Upper lobe of right lung (tissue), 1 donor: ENCODE measurements around the gene STON2. TPM values are rescaled to one million over a fixed set of nuclear protein-coding genes. Genes with fewer than 3 reads are reported as not detected.
"Not testable (repeated sequence)": the region's sequence is repeated elsewhere in the genome, so short reads cannot be mapped to it uniquely, and the experiment has no call there.

Experiments
- ATAC-seq: fragments of 200-7000 bp; cut with Tn5 transposase; one replicate; pipeline ENCODE4 v1.9.1; 2020; ENCODE audit warnings: mild to moderate bottlenecking, moderate library complexity
- DNase-seq: peaks from one replicate; pipeline ENCODE4 v3.0.0-alpha.2; 2020
- H3K27ac ChIP-seq: fragments of 200-600 bp; one replicate; pipeline ENCODE4 v1.8.0; 2022
- H3K27me3 ChIP-seq: fragments of 200-600 bp; one replicate; pipeline ENCODE4 v1.8.0; 2022; ENCODE audit warnings: mild to moderate bottlenecking
- H3K36me3 ChIP-seq: fragments of 200-600 bp; one replicate; pipeline ENCODE4 v1.8.0; 2022
- H3K4me1 ChIP-seq: fragments of 200-600 bp; one replicate; pipeline ENCODE4 v1.8.0; 2022
- H3K4me3 ChIP-seq: fragments of 200-600 bp; one replicate; pipeline ENCODE4 v1.8.0; 2022; ENCODE audit warnings: mild to moderate bottlenecking
- H3K9me3 ChIP-seq: fragments of 200-600 bp; one replicate; pipeline ENCODE4 v1.8.0; 2022
- CTCF ChIP-seq: fragments of 200-600 bp; IDR thresholded peaks from one replicate; pipeline ENCODE4 v1.8.0; 2022; ENCODE audit warnings: antibody characterized with exemption
- intact Hi-C: fragments of 100-400 bp; cut with DNase I; formaldehyde crosslinking; loops from one replicate; pipeline ENCODE4 v1.11.0; 2022
- total RNA-seq: library from RNA; stranded (reverse); fragmentation: NEBNext Ultra II Directional; extraction: Animal tissue kit (Norgen Biotek cat#: 25700); gene quantifications from one replicate; pipeline ENCODE4 v1.2.1, GENCODE V29; 2021
- donor health status: DM: no; HTN: yes; CAD: no; lungs with severe emphysema.

The STON2 gene
- total RNA-seq, 1 donor from 2014 or later = 47.7 TPM

- no peak for DNase-seq
- H3K9me3 ChIP-seq = no peaks in the 10 kb centered on the region
- ATAC-seq = no peak
- no peaks in the 10 kb centered on the region for H3K36me3 ChIP-seq
- no peak for TF ChIP-seq CTCF
- intact Hi-C loops = no loop called here
- peaks cover 8% of the 10 kb centered on the region for H3K27me3 ChIP-seq
- H3K27ac ChIP-seq = no peak overlapping the region
- H3K4me3 ChIP-seq = no peak overlapping the region
- peaks cover 5% of the 10 kb centered on the region for H3K4me1 ChIP-seq
Observed at GRCh38 chr14:81430235-81430634, 30.1 kb upstream of the STON2 start.

GRCh38 chr14:81429749-81430148 lies 29.6 kb upstream of the STON2 start:
- ATAC-seq, H3K9me3 ChIP-seq, DNase-seq, H3K27ac ChIP-seq, H3K4me3 ChIP-seq, H3K4me1 ChIP-seq, H3K36me3 ChIP-seq, H3K27me3 ChIP-seq: not testable (repeated sequence)
- intact Hi-C loops = loop anchor here (5.0 kb wide), 1 partner anchor 72 kb away; no protein-coding TSS in a partner anchor

GRCh38 chr14:81429028-81429427 lies 28.9 kb upstream of the STON2 start:
- no peak for TF ChIP-seq CTCF
- no peak for ATAC-seq
- Histone ChIP-seq H3K36me3 (no peaks in the 10 kb centered on the region), H3K27me3 (peaks cover 3% of the 10 kb centered on the region), H3K27ac (no peak overlapping the region), H3K4me1 (peaks cover 5% of the 10 kb centered on the region), H3K4me3 (no peak overlapping the region), H3K9me3 (no peaks in the 10 kb centered on the region)
- DNase-seq = no peak
- intact Hi-C loops = loop anchor here (5.0 kb wide), 1 partner anchor 72 kb away; no protein-coding TSS in a partner anchor

- H3K27ac ChIP-seq = peak overlapping the region; percentile 30
- intact Hi-C loops = loop anchor here (5.0 kb wide), 1 partner anchor 70 kb away; no protein-coding TSS in a partner anchor
- no peak for TF ChIP-seq CTCF
- H3K4me1 ChIP-seq = peaks cover 11% of the 10 kb centered on the region
- no peak overlapping the region for H3K4me3 ChIP-seq
- no peaks in the 10 kb centered on the region for H3K27me3 ChIP-seq
- ATAC-seq (peak; percentile 63), DNase-seq (no peak)
- no peaks in the 10 kb centered on the region for H3K9me3 ChIP-seq
- H3K36me3 ChIP-seq = no peaks in the 10 kb centered on the region
Observed at GRCh38 chr14:81427348-81428058, 27.4 kb upstream of the STON2 start.

GRCh38 chr14:81423504-81423903 lies 23.4 kb upstream of the STON2 start:
- intact Hi-C loops = no loop called here
- Histone ChIP-seq H3K27ac (peak overlapping the region; percentile 61), H3K4me3 (no peak overlapping the region), H3K36me3 (no peaks in the 10 kb centered on the region), H3K27me3 (no peaks in the 10 kb centered on the region), H3K9me3 (no peaks in the 10 kb centered on the region), H3K4me1 (peaks cover 11% of the 10 kb centered on the region)
- TF ChIP-seq CTCF = no peak
- peak; percentile 81 for ATAC-seq
- DNase-seq = no peak

GRCh38 chr14:81418057-81418790 lies 18.1 kb upstream of the STON2 start:
- Histone ChIP-seq H3K36me3 (no peaks in the 10 kb centered on the region), H3K9me3 (no peaks in the 10 kb centered on the region), H3K4me1 (peaks cover 5% of the 10 kb centered on the region), H3K27ac (no peak overlapping the region), H3K27me3 (no peaks in the 10 kb centered on the region), H3K4me3 (no peak overlapping the region)
- intact Hi-C loops = no loop called here
- ATAC-seq (no peak), DNase-seq (no peak)
- no peak for TF ChIP-seq CTCF
